CD4-positive, alpha-beta T cell (primary cell): Measurements from ENCODE around the gene MPV17L2. TPM values are rescaled to one million over a fixed set of nuclear protein-coding genes. Genes with fewer than 3 reads are reported as not detected.

Source experiments
- ATAC-seq: fragments of 200-7000 bp; cut with Tn5 transposase; one replicate; pipeline ENCODE4 v1.10.0; 2022; ENCODE audit warnings: mild to moderate bottlenecking; ENCODE audit not compliant: poor library complexity
- CTCF ChIA-PET: fragments of 350-600 bp; sonication (Branson Sonifier 250); formaldehyde crosslinking; loops from one replicate; lab custom pipeline; 2021; ENCODE audit warnings: antibody characterized with exemption, inconsistent platforms; lab: Charles Lee
- POLR2A ChIA-PET: fragments of 350-600 bp; sonication (Branson Sonifier 250); formaldehyde crosslinking; loops from one replicate; lab custom pipeline; 2021; ENCODE audit warnings: antibody characterized with exemption, inconsistent platforms; lab: Charles Lee
- DNase-seq, 14 experiments: peaks; one replicate each; pipeline ENCODE4 v3.0.0-alpha.2; 2013 to 2020; ENCODE audit warnings: mixed read lengths in 2 of 14
- H3K27ac ChIP-seq, 2 donors: one replicate each; pipeline versions ENCODE4 v1.5.1 to v1.7.0; 2013; ENCODE audit warnings: low read length in 2 of 2, low read depth in 1 of 2, mild to moderate bottlenecking in 1 of 2
- H3K27me3 ChIP-seq, 2 experiments: 1 replicate in 1 of 2; 2 replicates in 1 of 2; pipeline versions ENCODE4 v1.6.1 to v1.7.0; 2013; ENCODE audit warnings: low read length in 2 of 2, control low read depth in 1 of 2, mild to moderate bottlenecking in 1 of 2, moderate library complexity in 1 of 2; ENCODE audit not compliant: insufficient read depth in 2 of 2, control insufficient read depth in 1 of 2
- H3K36me3 ChIP-seq: one replicate; pipeline ENCODE4 v1.6.1; 2013; ENCODE audit warnings: low read length, control low read depth; ENCODE audit not compliant: insufficient read depth
- H3K4me1 ChIP-seq: one replicate; pipeline ENCODE4 v1.6.1; 2013; ENCODE audit warnings: low read length, control low read depth; ENCODE audit not compliant: insufficient read depth
- H3K4me3 ChIP-seq: one replicate; pipeline ENCODE4 v1.5.1; 2013; ENCODE audit warnings: mild to moderate bottlenecking, low read length, moderate library complexity
- H3K9me3 ChIP-seq, 2 experiments: 1 replicate in 1 of 2; 2 replicates in 1 of 2; pipeline versions ENCODE4 v1.6.1 to v1.7.0; 2013; ENCODE audit warnings: low read length in 2 of 2, mild to moderate bottlenecking in 2 of 2, control low read depth in 1 of 2, moderate library complexity in 1 of 2; ENCODE audit not compliant: control insufficient read depth in 1 of 2, insufficient read depth in 1 of 2
- H3K27ac Mint-ChIP-seq: one replicate; pipeline ENCODE4 v1.8.0; 2020; ENCODE audit warnings: mixed read lengths
- H3K27me3 Mint-ChIP-seq: one replicate; pipeline ENCODE4 v1.8.0; 2021; ENCODE audit warnings: mixed read lengths
- H3K36me3 Mint-ChIP-seq: one replicate; pipeline ENCODE4 v1.8.0; 2021; ENCODE audit warnings: low read depth, mixed read lengths
- H3K4me1 Mint-ChIP-seq: one replicate; pipeline ENCODE4 v1.8.0; 2021; ENCODE audit warnings: low read depth, mixed read lengths
- H3K4me3 Mint-ChIP-seq: one replicate; pipeline ENCODE4 v1.8.0; 2020; ENCODE audit warnings: mild to moderate bottlenecking, mixed read lengths
- H3K9me3 Mint-ChIP-seq: one replicate; pipeline ENCODE4 v1.8.0; 2020; ENCODE audit warnings: mixed read lengths
- intact Hi-C, 2 experiments: fragments of 100-400 bp; cut with DNase I in 1 of 2; cut with micrococcal nuclease in 1 of 2; formaldehyde crosslinking; loops; one replicate each; pipeline versions ENCODE4 v1.15.1 to v1.9.0; 2023 to 2025; cut with DNase I, micrococcal nuclease
- total RNA-seq, 174 experiments: library from RNA in 2 of 174; stranded (reverse) in 2 of 174; gene quantifications; one replicate each; pipeline ENCODE4 v1.2.3 and lab custom pipeline; 2021 to 2026
- TF ChIP-seq, protein P1 (sequence below): fragments of 200-600 bp; IDR thresholded peaks from one replicate; pipeline ENCODE4 v1.8.0; 2022; ENCODE audit warnings: antibody characterized with exemption, mild to moderate bottlenecking

The MPV17L2 gene
- total RNA-seq, 2 experiments from 2014 or later = 2.8 to 3.9 TPM

- Mint-ChIP-seq H3K36me3 (no peaks in the 10 kb centered on the region), H3K27ac (no peak overlapping the region), H3K4me3 (no peak overlapping the region), H3K4me1 (peaks cover 12% of the 10 kb centered on the region), H3K9me3 (no peaks in the 10 kb centered on the region), H3K27me3 (no peaks in the 10 kb centered on the region)
- intact Hi-C loops = no loop called here
- ChIA-PET POLR2A (no interaction called here), CTCF (interaction anchor here (1.6 kb wide), 1 partner anchor 9 kb away, joined by 5 read pairs; no protein-coding TSS in a partner anchor)
- Histone ChIP-seq H3K27ac (no peak overlapping the region), H3K27me3 (no peaks in the 10 kb centered on the region), H3K4me1 (peaks cover 28% of the 10 kb centered on the region), H3K4me3 (peak overlapping the region; percentile 12), H3K9me3 (no peaks in the 10 kb centered on the region), H3K36me3 (peaks cover 2% of the 10 kb centered on the region)
- TF ChIP-seq, protein P1, sequence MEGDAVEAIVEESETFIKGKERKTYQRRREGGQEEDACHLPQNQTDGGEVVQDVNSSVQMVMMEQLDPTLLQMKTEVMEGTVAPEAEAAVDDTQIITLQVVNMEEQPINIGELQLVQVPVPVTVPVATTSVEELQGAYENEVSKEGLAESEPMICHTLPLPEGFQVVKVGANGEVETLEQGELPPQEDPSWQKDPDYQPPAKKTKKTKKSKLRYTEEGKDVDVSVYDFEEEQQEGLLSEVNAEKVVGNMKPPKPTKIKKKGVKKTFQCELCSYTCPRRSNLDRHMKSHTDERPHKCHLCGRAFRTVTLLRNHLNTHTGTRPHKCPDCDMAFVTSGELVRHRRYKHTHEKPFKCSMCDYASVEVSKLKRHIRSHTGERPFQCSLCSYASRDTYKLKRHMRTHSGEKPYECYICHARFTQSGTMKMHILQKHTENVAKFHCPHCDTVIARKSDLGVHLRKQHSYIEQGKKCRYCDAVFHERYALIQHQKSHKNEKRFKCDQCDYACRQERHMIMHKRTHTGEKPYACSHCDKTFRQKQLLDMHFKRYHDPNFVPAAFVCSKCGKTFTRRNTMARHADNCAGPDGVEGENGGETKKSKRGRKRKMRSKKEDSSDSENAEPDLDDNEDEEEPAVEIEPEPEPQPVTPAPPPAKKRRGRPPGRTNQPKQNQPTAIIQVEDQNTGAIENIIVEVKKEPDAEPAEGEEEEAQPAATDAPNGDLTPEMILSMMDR = no peak
- DNase-seq (no peak), ATAC-seq (no peak)
Observed at GRCh38 chr19:18176367-18177310, 16.4 kb upstream of the MPV17L2 start.

GRCh38 chr19:18179957-18180356, 13.1 kb upstream of the MPV17L2 start:
- Histone ChIP-seq H3K9me3 (no peaks in the 10 kb centered on the region), H3K27ac (no peak overlapping the region), H3K4me1 (peaks cover 3% of the 10 kb centered on the region), H3K27me3 (no peaks in the 10 kb centered on the region), H3K4me3 (no peak overlapping the region), H3K36me3 (peaks cover 2% of the 10 kb centered on the region)
- no peaks in the 10 kb centered on the region for H3K9me3 Mint-ChIP-seq
- ChIA-PET CTCF (no interaction called here), POLR2A (no interaction called here)
- peaks cover 3% of the 10 kb centered on the region for H3K4me1 Mint-ChIP-seq
- H3K27me3 Mint-ChIP-seq = no peaks in the 10 kb centered on the region
- TF ChIP-seq, protein P1 = no peak
- intact Hi-C loops = no loop called here
- DNase-seq = no peak
- no peak overlapping the region for H3K4me3 Mint-ChIP-seq
- no peak for ATAC-seq
- H3K27ac Mint-ChIP-seq = no peak overlapping the region
- H3K36me3 Mint-ChIP-seq = no peaks in the 10 kb centered on the region

- H3K4me3 Mint-ChIP-seq = no peak overlapping the region
- no peak overlapping the region for H3K27ac Mint-ChIP-seq
- H3K36me3 Mint-ChIP-seq = no peaks in the 10 kb centered on the region
- no peaks in the 10 kb centered on the region for H3K27me3 ChIP-seq
- CTCF ChIA-PET = no interaction called here
- DNase-seq = peak in 1 of 14 experiments; percentile 1
- H3K4me1 Mint-ChIP-seq = no peaks in the 10 kb centered on the region
- no peaks in the 10 kb centered on the region for H3K36me3 ChIP-seq
- POLR2A ChIA-PET = interaction anchor here (1.6 kb wide), 1 partner anchor 9 kb away, joined by 5 read pairs; the partner anchor contains the start of gene MPV17L2
- H3K9me3 ChIP-seq = no peaks in the 10 kb centered on the region
- H3K4me3 ChIP-seq = no peak overlapping the region
- H3K4me1 ChIP-seq = no peaks in the 10 kb centered on the region
- H3K9me3 Mint-ChIP-seq = no peaks in the 10 kb centered on the region
- H3K27me3 Mint-ChIP-seq = peaks cover 4% of the 10 kb centered on the region
- no peak for ATAC-seq
- intact Hi-C loops = no loop called here
- TF ChIP-seq, protein P1 = no peak
- no peak overlapping the region for H3K27ac ChIP-seq
Observed at GRCh38 chr19:18183529-18183928, 9.5 kb upstream of the MPV17L2 start.
